ENCODE data around the gene ENOX2.

ENOX2 gene

GRCh38 chrX:130896802-130897501 lies 6.1 kb downstream of the ENOX2 start:
- H3K27me3 ChIP-seq (replicated peaks): no peaks in the 10 kb centered on the region
- no peak for DNase-seq
- no peak overlapping the region for H3K4me3 ChIP-seq (ENCODE audit: low read depth, low read length)
- no peaks in the 10 kb centered on the region for H3K36me3 ChIP-seq (replicated peaks)
- TF ChIP-seq CTCF (IDR thresholded peaks at IDR 0.05; ENCODE audit: low read depth, low read length, missing control alignments): no peak
- in situ Hi-C loops (cut with HindIII; ENCODE audit: low pct_ligation_motif_present, low sequenced_read_pairs): no loop called here
- H3K27ac ChIP-seq: no peak overlapping the region

GRCh38 chrX:130896026-130896425 lies 7.0 kb downstream of the ENOX2 start:
- Histone ChIP-seq H3K36me3 (replicated peaks) (no peaks in the 10 kb centered on the region), H3K27me3 (replicated peaks) (no peaks in the 10 kb centered on the region), H3K4me3 (ENCODE audit: low read depth, low read length) (no peak overlapping the region), H3K27ac (no peak overlapping the region)
- TF ChIP-seq CTCF (IDR thresholded peaks at IDR 0.05; ENCODE audit: low read depth, low read length, missing control alignments): no peak
- in situ Hi-C loops (cut with HindIII; ENCODE audit: low pct_ligation_motif_present, low sequenced_read_pairs): no loop called here
- DNase-seq: no peak

GRCh38 chrX:130895299-130895698 lies 7.7 kb downstream of the ENOX2 start:
- DNase-seq: no peak
- Histone ChIP-seq H3K27ac (no peak overlapping the region), H3K4me3 (ENCODE audit: low read depth, low read length) (no peak overlapping the region), H3K27me3 (replicated peaks) (no peaks in the 10 kb centered on the region), H3K36me3 (replicated peaks) (no peaks in the 10 kb centered on the region)
- in situ Hi-C loops (cut with HindIII; ENCODE audit: low pct_ligation_motif_present, low sequenced_read_pairs): no loop called here
- no peak for TF ChIP-seq CTCF (IDR thresholded peaks at IDR 0.05; ENCODE audit: low read depth, low read length, missing control alignments)

- DNase-seq: no peak
- Histone ChIP-seq H3K27ac (no peak overlapping the region), H3K27me3 (replicated peaks) (no peaks in the 10 kb centered on the region), H3K4me3 (ENCODE audit: low read depth, low read length) (no peak overlapping the region), H3K36me3 (replicated peaks) (no peaks in the 10 kb centered on the region)
- in situ Hi-C loops (cut with HindIII; ENCODE audit: low pct_ligation_motif_present, low sequenced_read_pairs): no loop called here
- TF ChIP-seq CTCF (IDR thresholded peaks at IDR 0.05; ENCODE audit: low read depth, low read length, missing control alignments): no peak
Measured at GRCh38 chrX:130893356-130894085, 9.5 kb downstream of the ENOX2 start.

- TF ChIP-seq CTCF (IDR thresholded peaks at IDR 0.05; ENCODE audit: low read depth, low read length, missing control alignments): no peak
- in situ Hi-C loops (cut with HindIII; ENCODE audit: low pct_ligation_motif_present, low sequenced_read_pairs): no loop called here
- no peak overlapping the region for H3K27ac ChIP-seq
- H3K36me3 ChIP-seq (replicated peaks): no peaks in the 10 kb centered on the region
- H3K27me3 ChIP-seq (replicated peaks): no peaks in the 10 kb centered on the region
- no peak for DNase-seq
- H3K4me3 ChIP-seq (ENCODE audit: low read depth, low read length): no peak overlapping the region
Measured at GRCh38 chrX:130887376-130887775, 15.6 kb downstream of the ENOX2 start.

Data from brain microvascular endothelial cell (primary cell).